Panc1 (cell line): ENCODE measurements around the gene MACF1. TPM values are rescaled to one million over a fixed set of nuclear protein-coding genes. Genes with fewer than 3 reads are reported as not detected.

ENCODE experiments used
- ATAC-seq: fragments of 200-7000 bp; cut with Tn5 transposase; 2 replicates; pipeline ENCODE4 v1.9.1; 2020; ENCODE audit warnings: mild to moderate bottlenecking, moderate library complexity
- BruUV-seq: library from RNA; stranded (reverse); fragments of 400-500 nt; replicated peaks from 2 replicates; lab custom pipeline; 2021; lab: Mats Ljungman, UMichigan
- CTCF ChIA-PET: fragments of 300-600 bp; sonication (Branson Sonifier 250); formaldehyde crosslinking; loops from one replicate; lab custom pipeline; 2022; ENCODE audit warnings: antibody characterized with exemption; lab: Charles Lee
- POLR2A ChIA-PET: fragments of 300-600 bp; sonication (Branson Sonifier 250); formaldehyde crosslinking; loops from one replicate; lab custom pipeline; 2022; ENCODE audit warnings: antibody characterized with exemption; lab: Charles Lee
- DNase-seq: peaks from one replicate; pipeline ENCODE4 v3.0.0-alpha.2; 2010; ENCODE audit warnings: low read depth, low spot score
- H3K27ac ChIP-seq: 2 replicates; pipeline ENCODE4 v1.5.1; 2011; ENCODE audit warnings: mild to moderate bottlenecking, low read length, inconsistent platforms
- H3K27me3 ChIP-seq: fragments of 200-500 bp; sonication (Bioruptor generic); 2 replicates; pipeline ENCODE4 v1.6.0; 2014; ENCODE audit warnings: low read length, inconsistent platforms; ENCODE audit not compliant: control insufficient read depth, insufficient read depth
- H3K36me3 ChIP-seq: fragments of 200-500 bp; sonication (Bioruptor generic); 2 replicates; pipeline ENCODE4 v1.5.1; 2014; ENCODE audit warnings: inconsistent platforms, mild to moderate bottlenecking, low read length, moderate library complexity; ENCODE audit not compliant: control insufficient read depth, insufficient read depth
- H3K4me1 ChIP-seq: 2 replicates; pipeline ENCODE4 v1.5.1; 2011; ENCODE audit warnings: inconsistent platforms, mild to moderate bottlenecking, low read length, moderate library complexity; ENCODE audit not compliant: control insufficient read depth, insufficient read depth
- H3K4me3 ChIP-seq, 2 experiments: 2 replicates each; pipeline ENCODE4 v1.5.1; 2011 to 2012; ENCODE audit warnings: low read depth in 2 of 2, low read length in 2 of 2, mild to moderate bottlenecking in 2 of 2, inconsistent platforms in 1 of 2, moderate library complexity in 1 of 2
- H3K9me3 ChIP-seq: fragments of 200-500 bp; sonication (Bioruptor generic); 2 replicates; pipeline ENCODE4 v1.5.1; 2014; ENCODE audit warnings: low read depth, mild to moderate bottlenecking, inconsistent platforms, low read length, moderate library complexity; ENCODE audit not compliant: control insufficient read depth, insufficient read depth
- POLR2AphosphoS5 ChIP-seq: IDR thresholded peaks from 2 replicates; pipeline ENCODE4 v1.6.1; 2012; ENCODE audit warnings: mild to moderate bottlenecking, low read depth, low read length, moderate library complexity
- SIN3A ChIP-seq: IDR thresholded peaks from 2 replicates; pipeline ENCODE4 v1.6.1; 2012; ENCODE audit warnings: low read depth, mild to moderate bottlenecking, low read length, moderate library complexity, borderline replicate concordance; ENCODE audit not compliant: insufficient read depth
- TCF7L2 ChIP-seq: IDR thresholded peaks from 2 replicates; pipeline ENCODE4 v1.6.1; 2011; ENCODE audit warnings: mild to moderate bottlenecking, low read depth, low read length, inconsistent platforms
- in situ Hi-C: cut with HindIII; loops from 2 replicates; pipeline ENCODE4 v1.10.0; 2016; ENCODE audit warnings: low sequenced_read_pairs, low pct_unique_long_range_greater_than_20kb
- intact Hi-C: fragments of 100-400 bp; cut with micrococcal nuclease; formaldehyde crosslinking; loops from one replicate; pipeline ENCODE4 v1.10.0; 2022; ENCODE audit not compliant: unreplicated experiment
- total RNA-seq: library from RNA; stranded (reverse); gene quantifications from one replicate; pipeline ENCODE4 v1.2.1, GENCODE V29; 2021; ENCODE audit not compliant: unreplicated experiment
- TF ChIP-seq, protein P1 (sequence below), 2 experiments: IDR thresholded peaks; 2 replicates each; pipeline ENCODE4 v1.6.1; 2011 to 2012; ENCODE audit warnings: low read depth in 2 of 2, control low read depth in 1 of 2, low read length in 1 of 2, mild to moderate bottlenecking in 1 of 2, moderate library complexity in 1 of 2; ENCODE audit not compliant: insufficient read depth in 1 of 2
- TF ChIP-seq, protein P2 (sequence below): fragments of 450-650 bp; IDR thresholded peaks from 2 replicates; pipeline ENCODE4 v1.5.1; 2017; ENCODE audit warnings: mild to moderate bottlenecking

MACF1 gene
- total RNA-seq, 1 experiment from 2014 or later, result 413 TPM

DNA sequence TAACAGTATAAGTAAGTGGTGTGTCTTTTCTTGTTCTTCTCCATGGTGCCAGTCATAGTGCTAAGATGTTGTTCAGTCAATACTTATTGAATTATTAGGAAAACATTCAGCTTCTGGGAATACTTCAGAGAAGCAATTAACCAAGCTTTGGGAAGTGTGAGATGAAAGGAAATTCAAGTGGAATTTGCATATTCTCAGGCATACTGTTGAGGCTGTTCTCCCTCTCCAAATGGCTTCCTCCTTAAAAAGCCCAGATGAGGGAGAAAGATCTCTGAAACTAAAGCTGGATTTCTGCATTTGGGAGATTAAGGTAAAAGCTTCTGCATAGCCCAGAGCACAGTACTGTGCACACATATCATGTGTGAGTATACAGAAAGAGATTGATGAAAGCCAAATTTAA lies 73.4 kb downstream of the MACF1 start:
- H3K4me3 ChIP-seq, result no peak overlapping the region
- no peak for TF ChIP-seq TCF7L2
- TF ChIP-seq, protein P1, sequence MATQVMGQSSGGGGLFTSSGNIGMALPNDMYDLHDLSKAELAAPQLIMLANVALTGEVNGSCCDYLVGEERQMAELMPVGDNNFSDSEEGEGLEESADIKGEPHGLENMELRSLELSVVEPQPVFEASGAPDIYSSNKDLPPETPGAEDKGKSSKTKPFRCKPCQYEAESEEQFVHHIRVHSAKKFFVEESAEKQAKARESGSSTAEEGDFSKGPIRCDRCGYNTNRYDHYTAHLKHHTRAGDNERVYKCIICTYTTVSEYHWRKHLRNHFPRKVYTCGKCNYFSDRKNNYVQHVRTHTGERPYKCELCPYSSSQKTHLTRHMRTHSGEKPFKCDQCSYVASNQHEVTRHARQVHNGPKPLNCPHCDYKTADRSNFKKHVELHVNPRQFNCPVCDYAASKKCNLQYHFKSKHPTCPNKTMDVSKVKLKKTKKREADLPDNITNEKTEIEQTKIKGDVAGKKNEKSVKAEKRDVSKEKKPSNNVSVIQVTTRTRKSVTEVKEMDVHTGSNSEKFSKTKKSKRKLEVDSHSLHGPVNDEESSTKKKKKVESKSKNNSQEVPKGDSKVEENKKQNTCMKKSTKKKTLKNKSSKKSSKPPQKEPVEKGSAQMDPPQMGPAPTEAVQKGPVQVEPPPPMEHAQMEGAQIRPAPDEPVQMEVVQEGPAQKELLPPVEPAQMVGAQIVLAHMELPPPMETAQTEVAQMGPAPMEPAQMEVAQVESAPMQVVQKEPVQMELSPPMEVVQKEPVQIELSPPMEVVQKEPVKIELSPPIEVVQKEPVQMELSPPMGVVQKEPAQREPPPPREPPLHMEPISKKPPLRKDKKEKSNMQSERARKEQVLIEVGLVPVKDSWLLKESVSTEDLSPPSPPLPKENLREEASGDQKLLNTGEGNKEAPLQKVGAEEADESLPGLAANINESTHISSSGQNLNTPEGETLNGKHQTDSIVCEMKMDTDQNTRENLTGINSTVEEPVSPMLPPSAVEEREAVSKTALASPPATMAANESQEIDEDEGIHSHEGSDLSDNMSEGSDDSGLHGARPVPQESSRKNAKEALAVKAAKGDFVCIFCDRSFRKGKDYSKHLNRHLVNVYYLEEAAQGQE (IDR thresholded peaks at IDR 0.05; ENCODE audit: insufficient read depth in 1 of 2, low read depth in 2 of 2, low read length in 1 of 2), result no peak
- no peak for TF ChIP-seq POLR2AphosphoS5
- TF ChIP-seq, protein P2, sequence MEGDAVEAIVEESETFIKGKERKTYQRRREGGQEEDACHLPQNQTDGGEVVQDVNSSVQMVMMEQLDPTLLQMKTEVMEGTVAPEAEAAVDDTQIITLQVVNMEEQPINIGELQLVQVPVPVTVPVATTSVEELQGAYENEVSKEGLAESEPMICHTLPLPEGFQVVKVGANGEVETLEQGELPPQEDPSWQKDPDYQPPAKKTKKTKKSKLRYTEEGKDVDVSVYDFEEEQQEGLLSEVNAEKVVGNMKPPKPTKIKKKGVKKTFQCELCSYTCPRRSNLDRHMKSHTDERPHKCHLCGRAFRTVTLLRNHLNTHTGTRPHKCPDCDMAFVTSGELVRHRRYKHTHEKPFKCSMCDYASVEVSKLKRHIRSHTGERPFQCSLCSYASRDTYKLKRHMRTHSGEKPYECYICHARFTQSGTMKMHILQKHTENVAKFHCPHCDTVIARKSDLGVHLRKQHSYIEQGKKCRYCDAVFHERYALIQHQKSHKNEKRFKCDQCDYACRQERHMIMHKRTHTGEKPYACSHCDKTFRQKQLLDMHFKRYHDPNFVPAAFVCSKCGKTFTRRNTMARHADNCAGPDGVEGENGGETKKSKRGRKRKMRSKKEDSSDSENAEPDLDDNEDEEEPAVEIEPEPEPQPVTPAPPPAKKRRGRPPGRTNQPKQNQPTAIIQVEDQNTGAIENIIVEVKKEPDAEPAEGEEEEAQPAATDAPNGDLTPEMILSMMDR, result no peak
- TF ChIP-seq SIN3A, result no peak
- H3K9me3 ChIP-seq, result no peaks in the 10 kb centered on the region
- peaks cover 5% of the 10 kb centered on the region for H3K36me3 ChIP-seq
- H3K27ac ChIP-seq, result no peak overlapping the region
- H3K4me1 ChIP-seq, result no peaks in the 10 kb centered on the region
- no TSS peak for BruUV-seq
- H3K27me3 ChIP-seq, result no peaks in the 10 kb centered on the region
- ATAC-seq (no peak), DNase-seq (no peak)
- intact Hi-C loops, result no loop called here
- ChIA-PET CTCF (interaction anchor here (0.6 to 1.0 kb wide), 2 partner anchors 179 to 343 kb away, joined by 3 to 4 read pairs; no protein-coding TSS in a partner anchor), POLR2A (no interaction called here)
- in situ Hi-C loops, result no loop called here

DNA sequence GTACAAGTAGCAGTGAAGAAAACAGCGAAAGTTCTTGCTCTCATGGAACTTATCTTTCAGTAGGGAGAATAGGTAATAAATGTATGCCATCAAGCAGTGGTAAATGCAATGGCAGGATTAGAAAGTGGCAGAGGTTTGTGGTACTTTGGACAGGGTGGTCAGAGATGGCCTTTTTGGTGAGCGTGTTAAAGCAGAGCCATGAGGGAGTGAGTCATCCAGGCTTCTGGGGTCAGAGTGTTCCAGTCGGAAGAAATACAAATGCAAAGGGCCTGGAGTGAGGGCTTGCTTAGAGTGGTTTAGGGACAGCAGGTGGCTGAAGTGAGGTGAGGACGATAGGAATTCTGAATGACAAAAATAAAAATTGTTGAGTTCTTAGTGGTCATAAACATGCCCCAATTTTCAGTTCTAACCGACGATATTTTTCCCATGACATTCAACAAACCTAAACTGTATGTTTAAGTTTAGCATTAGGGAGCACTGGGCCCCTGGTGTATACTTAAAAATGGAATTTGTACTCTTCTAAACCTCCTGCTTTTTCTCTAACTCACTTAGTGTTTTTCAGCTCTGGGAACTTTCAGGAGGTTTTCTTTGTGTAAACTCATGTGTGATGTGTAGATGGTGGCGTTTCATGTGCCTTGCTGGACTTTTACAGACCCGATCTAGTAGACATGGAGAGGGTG lies 78.2 kb downstream of the MACF1 start:
- Histone ChIP-seq H3K36me3 (peaks cover 26% of the 10 kb centered on the region), H3K4me1 (no peaks in the 10 kb centered on the region), H3K9me3 (no peaks in the 10 kb centered on the region), H3K4me3 (no peak overlapping the region), H3K27me3 (no peaks in the 10 kb centered on the region), H3K27ac (no peak overlapping the region)
- ATAC-seq (no peak), DNase-seq (no peak)
- intact Hi-C loops (no loop called here), in situ Hi-C loops (no loop called here)
- ChIA-PET POLR2A (no interaction called here), CTCF (no interaction called here)
- TF ChIP-seq, protein P2, result no peak
- no peak for TF ChIP-seq TCF7L2
- TF ChIP-seq, protein P1 (IDR thresholded peaks at IDR 0.05; ENCODE audit: insufficient read depth in 1 of 2, low read depth in 2 of 2, low read length in 1 of 2), result no peak
- no peak for TF ChIP-seq SIN3A
- no peak for TF ChIP-seq POLR2AphosphoS5
- no TSS peak for BruUV-seq
